ENCODE results near the gene KRTAP5-7. TPM values are rescaled to one million over a fixed set of nuclear protein-coding genes. Genes with fewer than 3 reads are reported as not detected.

The KRTAP5-7 gene
- total RNA-seq, 1 experiment from 2014 or later: not detected

DNA sequence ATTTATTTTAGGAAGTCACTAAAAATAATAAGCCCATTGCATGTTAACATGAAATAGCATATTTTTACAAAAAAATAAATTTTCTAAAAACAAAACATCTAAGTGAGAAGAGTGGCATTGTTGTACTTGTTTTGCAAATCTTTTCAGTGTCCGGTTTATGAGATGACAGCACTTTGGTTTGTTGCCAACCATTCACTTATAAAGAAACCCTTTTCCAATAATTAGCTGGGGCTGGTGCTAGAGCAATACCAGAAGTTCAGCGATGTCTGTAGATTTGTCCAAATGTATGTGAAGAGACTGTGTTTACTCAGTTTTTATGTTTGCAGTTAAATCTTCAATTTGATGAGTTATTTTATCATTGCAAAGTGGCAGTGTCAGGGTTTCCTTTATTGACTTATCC is 22.1 kb upstream of the KRTAP5-7 start:
- Histone ChIP-seq H3K27ac (ENCODE audit: low read depth, low read length) (no peak overlapping the region), H3K36me3 (ENCODE audit: control insufficient read depth in 1 of 2, insufficient read depth in 2 of 2, low read length in 2 of 2) (no peaks in the 10 kb centered on the region), H3K9me2 (ENCODE audit: insufficient read depth) (no peaks in the 10 kb centered on the region), H3K79me2 (ENCODE audit: insufficient read depth, low read length) (no peaks in the 10 kb centered on the region), H3K4me3 (replicated peaks in 1 of 2; ENCODE audit: low read depth in 1 of 2, low read length in 2 of 2) (no peak overlapping the region), H3K4me2 (ENCODE audit: low read length) (no peak overlapping the region), H4K20me1 (ENCODE audit: insufficient read depth) (no peaks in the 10 kb centered on the region), H3K9ac (ENCODE audit: low read length) (no peak overlapping the region), H2AFZ (ENCODE audit: low read depth, low read length, poor library complexity, severe bottlenecking) (no peak overlapping the region), H3K27me3 (ENCODE audit: insufficient read depth, low read length) (no peaks in the 10 kb centered on the region), H3K9me3 (ENCODE audit: control insufficient read depth in 1 of 2, insufficient read depth in 1 of 2, low read depth in 1 of 2, low read length in 2 of 2) (no peaks in the 10 kb centered on the region), H3K4me1 (ENCODE audit: control insufficient read depth in 1 of 2, insufficient read depth in 2 of 2, low read length in 2 of 2) (peaks cover 11 to 12% of the 10 kb centered on the region in 2 experiments; a peak in 3 of 4 replicates)
- CTCF ChIA-PET: no interaction called here
- DNase-seq (ENCODE audit: low read depth, low spot score): no peak
- POLR2A ChIA-PET: no interaction called here
- no peak for ATAC-seq
- RAD21 ChIA-PET (ENCODE audit: low non-redundant PET in 1 of 2, low total read pairs in 2 of 2, uncharacterized antibody in 2 of 2, unreplicated experiment in 2 of 2): no interaction called here
- BruUV-seq (replicated peaks): no TSS peak
- intact Hi-C loops (cut with micrococcal nuclease): no loop called here
- TF ChIP-seq CEBPB (IDR thresholded peaks at IDR 0.05; ENCODE audit: low read depth) (no peak), ZFX (IDR thresholded peaks at IDR 0.05) (no peak), EGR1 (IDR thresholded peaks at IDR 0.05; ENCODE audit: low read depth) (no peak), ELF1 (IDR thresholded peaks at IDR 0.05; ENCODE audit: borderline replicate concordance, low read depth) (no peak), SIN3A (IDR thresholded peaks at IDR 0.05; ENCODE audit: low read depth) (no peak), EZH2 (IDR thresholded peaks at IDR 0.05) (no peak), RAD21 (IDR thresholded peaks at IDR 0.05; ENCODE audit: low read depth) (no peak), SRF (IDR thresholded peaks at IDR 0.05; ENCODE audit: low read depth) (no peak), TCF7L2 (IDR thresholded peaks at IDR 0.05; ENCODE audit: borderline replicate concordance, extremely low read depth, insufficient read depth, insufficient read length) (no peak), YY1 (IDR thresholded peaks at IDR 0.05; ENCODE audit: extremely low read depth, insufficient replicate concordance, low read depth, low read length) (no peak), POLR2A (IDR thresholded peaks at IDR 0.05; ENCODE audit: borderline replicate concordance, extremely low read depth, insufficient read depth, insufficient read length) (no peak), FOSL1 (IDR thresholded peaks at IDR 0.05; ENCODE audit: low read depth) (no peak), CBX3 (IDR thresholded peaks at IDR 0.05; ENCODE audit: low read depth) (no peak), ZNF274 (IDR thresholded peaks at IDR 0.05; ENCODE audit: low read depth, low read length) (no peak), SP1 (IDR thresholded peaks at IDR 0.05; ENCODE audit: low read depth) (no peak), POLR2AphosphoS5 (IDR thresholded peaks at IDR 0.05; ENCODE audit: low read depth, low read length) (no peak)
- TF ChIP-seq, protein P1, sequence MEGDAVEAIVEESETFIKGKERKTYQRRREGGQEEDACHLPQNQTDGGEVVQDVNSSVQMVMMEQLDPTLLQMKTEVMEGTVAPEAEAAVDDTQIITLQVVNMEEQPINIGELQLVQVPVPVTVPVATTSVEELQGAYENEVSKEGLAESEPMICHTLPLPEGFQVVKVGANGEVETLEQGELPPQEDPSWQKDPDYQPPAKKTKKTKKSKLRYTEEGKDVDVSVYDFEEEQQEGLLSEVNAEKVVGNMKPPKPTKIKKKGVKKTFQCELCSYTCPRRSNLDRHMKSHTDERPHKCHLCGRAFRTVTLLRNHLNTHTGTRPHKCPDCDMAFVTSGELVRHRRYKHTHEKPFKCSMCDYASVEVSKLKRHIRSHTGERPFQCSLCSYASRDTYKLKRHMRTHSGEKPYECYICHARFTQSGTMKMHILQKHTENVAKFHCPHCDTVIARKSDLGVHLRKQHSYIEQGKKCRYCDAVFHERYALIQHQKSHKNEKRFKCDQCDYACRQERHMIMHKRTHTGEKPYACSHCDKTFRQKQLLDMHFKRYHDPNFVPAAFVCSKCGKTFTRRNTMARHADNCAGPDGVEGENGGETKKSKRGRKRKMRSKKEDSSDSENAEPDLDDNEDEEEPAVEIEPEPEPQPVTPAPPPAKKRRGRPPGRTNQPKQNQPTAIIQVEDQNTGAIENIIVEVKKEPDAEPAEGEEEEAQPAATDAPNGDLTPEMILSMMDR (IDR thresholded peaks at IDR 0.05 in 2 of 3, conservative IDR thresholded peaks at IDR 0.05 in 1 of 3; ENCODE audit: borderline replicate concordance in 1 of 3, insufficient read depth in 1 of 3, low read depth in 2 of 3, low read length in 2 of 3): no peak
- TF ChIP-seq, protein P2, sequence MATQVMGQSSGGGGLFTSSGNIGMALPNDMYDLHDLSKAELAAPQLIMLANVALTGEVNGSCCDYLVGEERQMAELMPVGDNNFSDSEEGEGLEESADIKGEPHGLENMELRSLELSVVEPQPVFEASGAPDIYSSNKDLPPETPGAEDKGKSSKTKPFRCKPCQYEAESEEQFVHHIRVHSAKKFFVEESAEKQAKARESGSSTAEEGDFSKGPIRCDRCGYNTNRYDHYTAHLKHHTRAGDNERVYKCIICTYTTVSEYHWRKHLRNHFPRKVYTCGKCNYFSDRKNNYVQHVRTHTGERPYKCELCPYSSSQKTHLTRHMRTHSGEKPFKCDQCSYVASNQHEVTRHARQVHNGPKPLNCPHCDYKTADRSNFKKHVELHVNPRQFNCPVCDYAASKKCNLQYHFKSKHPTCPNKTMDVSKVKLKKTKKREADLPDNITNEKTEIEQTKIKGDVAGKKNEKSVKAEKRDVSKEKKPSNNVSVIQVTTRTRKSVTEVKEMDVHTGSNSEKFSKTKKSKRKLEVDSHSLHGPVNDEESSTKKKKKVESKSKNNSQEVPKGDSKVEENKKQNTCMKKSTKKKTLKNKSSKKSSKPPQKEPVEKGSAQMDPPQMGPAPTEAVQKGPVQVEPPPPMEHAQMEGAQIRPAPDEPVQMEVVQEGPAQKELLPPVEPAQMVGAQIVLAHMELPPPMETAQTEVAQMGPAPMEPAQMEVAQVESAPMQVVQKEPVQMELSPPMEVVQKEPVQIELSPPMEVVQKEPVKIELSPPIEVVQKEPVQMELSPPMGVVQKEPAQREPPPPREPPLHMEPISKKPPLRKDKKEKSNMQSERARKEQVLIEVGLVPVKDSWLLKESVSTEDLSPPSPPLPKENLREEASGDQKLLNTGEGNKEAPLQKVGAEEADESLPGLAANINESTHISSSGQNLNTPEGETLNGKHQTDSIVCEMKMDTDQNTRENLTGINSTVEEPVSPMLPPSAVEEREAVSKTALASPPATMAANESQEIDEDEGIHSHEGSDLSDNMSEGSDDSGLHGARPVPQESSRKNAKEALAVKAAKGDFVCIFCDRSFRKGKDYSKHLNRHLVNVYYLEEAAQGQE (IDR thresholded peaks at IDR 0.05; ENCODE audit: low read depth): no peak
- TF ChIP-seq, protein P3, sequence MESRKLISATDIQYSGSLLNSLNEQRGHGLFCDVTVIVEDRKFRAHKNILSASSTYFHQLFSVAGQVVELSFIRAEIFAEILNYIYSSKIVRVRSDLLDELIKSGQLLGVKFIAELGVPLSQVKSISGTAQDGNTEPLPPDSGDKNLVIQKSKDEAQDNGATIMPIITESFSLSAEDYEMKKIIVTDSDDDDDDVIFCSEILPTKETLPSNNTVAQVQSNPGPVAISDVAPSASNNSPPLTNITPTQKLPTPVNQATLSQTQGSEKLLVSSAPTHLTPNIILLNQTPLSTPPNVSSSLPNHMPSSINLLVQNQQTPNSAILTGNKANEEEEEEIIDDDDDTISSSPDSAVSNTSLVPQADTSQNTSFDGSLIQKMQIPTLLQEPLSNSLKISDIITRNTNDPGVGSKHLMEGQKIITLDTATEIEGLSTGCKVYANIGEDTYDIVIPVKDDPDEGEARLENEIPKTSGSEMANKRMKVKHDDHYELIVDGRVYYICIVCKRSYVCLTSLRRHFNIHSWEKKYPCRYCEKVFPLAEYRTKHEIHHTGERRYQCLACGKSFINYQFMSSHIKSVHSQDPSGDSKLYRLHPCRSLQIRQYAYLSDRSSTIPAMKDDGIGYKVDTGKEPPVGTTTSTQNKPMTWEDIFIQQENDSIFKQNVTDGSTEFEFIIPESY (IDR thresholded peaks at IDR 0.05; ENCODE audit: extremely low read depth, insufficient replicate concordance, low read length): no peak
- TF ChIP-seq, protein P4, sequence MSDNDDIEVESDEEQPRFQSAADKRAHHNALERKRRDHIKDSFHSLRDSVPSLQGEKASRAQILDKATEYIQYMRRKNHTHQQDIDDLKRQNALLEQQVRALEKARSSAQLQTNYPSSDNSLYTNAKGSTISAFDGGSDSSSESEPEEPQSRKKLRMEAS (IDR thresholded peaks at IDR 0.05): no peak
